ENCODE results near the gene NCAM2.

The NCAM2 gene

GRCh38 chr21:21238629-21239400 lies 240.6 kb downstream of the NCAM2 start:
- TF ChIP-seq EZH2 (IDR thresholded peaks at IDR 0.05; ENCODE audit: borderline replicate concordance, low read length) (no peak), CTCF (IDR thresholded peaks at IDR 0.05; ENCODE audit: low read length) (no peak)
- Histone ChIP-seq H3K4me3 (ENCODE audit: low read depth, low read length, poor library complexity, severe bottlenecking) (no peak overlapping the region), H3K9me3 (ENCODE audit: low read length) (no peaks in the 10 kb centered on the region), H3K4me2 (ENCODE audit: low read length) (no peak overlapping the region), H3K79me2 (ENCODE audit: insufficient read depth, low read length) (no peaks in the 10 kb centered on the region), H3K27me3 (ENCODE audit: insufficient read depth, low read length) (no peaks in the 10 kb centered on the region), H3K36me3 (ENCODE audit: insufficient read depth, low read length) (no peaks in the 10 kb centered on the region), H3K9me2 (ENCODE audit: low read depth, low read length) (no peaks in the 10 kb centered on the region), H4K20me1 (ENCODE audit: insufficient read depth, low read length) (no peaks in the 10 kb centered on the region), H3F3A (ENCODE audit: insufficient read depth, low read length) (no peaks in the 10 kb centered on the region), H3K4me1 (ENCODE audit: insufficient read depth, low read length, severe bottlenecking) (no peaks in the 10 kb centered on the region), H3K27ac (ENCODE audit: low read depth, low read length, poor library complexity, severe bottlenecking) (no peak overlapping the region), H2AFZ (ENCODE audit: low read length) (no peak overlapping the region), H3K9ac (ENCODE audit: low read length) (no peak overlapping the region)

- Histone ChIP-seq H2AFZ (ENCODE audit: low read length) (no peak overlapping the region), H3K9me3 (ENCODE audit: low read length) (no peaks in the 10 kb centered on the region), H3K4me3 (ENCODE audit: low read depth, low read length, poor library complexity, severe bottlenecking) (no peak overlapping the region), H3K9ac (ENCODE audit: low read length) (no peak overlapping the region), H3K4me2 (ENCODE audit: low read length) (no peak overlapping the region), H4K20me1 (ENCODE audit: insufficient read depth, low read length) (no peaks in the 10 kb centered on the region), H3K9me2 (ENCODE audit: low read depth, low read length) (no peaks in the 10 kb centered on the region), H3K36me3 (ENCODE audit: insufficient read depth, low read length) (no peaks in the 10 kb centered on the region), H3F3A (ENCODE audit: insufficient read depth, low read length) (no peaks in the 10 kb centered on the region), H3K27me3 (ENCODE audit: insufficient read depth, low read length) (no peaks in the 10 kb centered on the region), H3K27ac (ENCODE audit: low read depth, low read length, poor library complexity, severe bottlenecking) (no peak overlapping the region), H3K79me2 (ENCODE audit: insufficient read depth, low read length) (no peaks in the 10 kb centered on the region), H3K4me1 (ENCODE audit: insufficient read depth, low read length, severe bottlenecking) (no peaks in the 10 kb centered on the region)
- TF ChIP-seq CTCF (IDR thresholded peaks at IDR 0.05; ENCODE audit: low read length), result no peak
- TF ChIP-seq EZH2 (IDR thresholded peaks at IDR 0.05; ENCODE audit: borderline replicate concordance, low read length), result no peak
Measured at GRCh38 chr21:21241391-21241790, 243.2 kb downstream of the NCAM2 start.

GRCh38 chr21:21246007-21246406 lies 247.8 kb downstream of the NCAM2 start:
- Histone ChIP-seq H3K79me2 (ENCODE audit: insufficient read depth, low read length) (no peaks in the 10 kb centered on the region), H3K9ac (ENCODE audit: low read length) (no peak overlapping the region), H3K9me3 (ENCODE audit: low read length) (no peaks in the 10 kb centered on the region), H3K4me2 (ENCODE audit: low read length) (no peak overlapping the region), H3K9me2 (ENCODE audit: low read depth, low read length) (no peaks in the 10 kb centered on the region), H4K20me1 (ENCODE audit: insufficient read depth, low read length) (no peaks in the 10 kb centered on the region), H3K4me1 (ENCODE audit: insufficient read depth, low read length, severe bottlenecking) (no peaks in the 10 kb centered on the region), H3F3A (ENCODE audit: insufficient read depth, low read length) (no peaks in the 10 kb centered on the region), H3K36me3 (ENCODE audit: insufficient read depth, low read length) (no peaks in the 10 kb centered on the region), H2AFZ (ENCODE audit: low read length) (no peak overlapping the region), H3K27ac (ENCODE audit: low read depth, low read length, poor library complexity, severe bottlenecking) (no peak overlapping the region), H3K27me3 (ENCODE audit: insufficient read depth, low read length) (no peaks in the 10 kb centered on the region), H3K4me3 (ENCODE audit: low read depth, low read length, poor library complexity, severe bottlenecking) (no peak overlapping the region)
- no peak for TF ChIP-seq CTCF (IDR thresholded peaks at IDR 0.05; ENCODE audit: low read length)
- no peak for TF ChIP-seq EZH2 (IDR thresholded peaks at IDR 0.05; ENCODE audit: borderline replicate concordance, low read length)

All from OCI-LY1 (cell line).